Keratinocyte (primary cell): ENCODE data around the gene LSM7. TPM values are rescaled to one million over a fixed set of nuclear protein-coding genes. Genes with fewer than 3 reads are reported as not detected.

Experiments used
- DNase-seq: peaks from one replicate; pipeline ENCODE4 v3.0.0-alpha.2; 2011; ENCODE audit warnings: low read depth, missing footprints, low spot score
- FAIRE-seq: peaks from 2 replicates; lab custom pipeline; 2011; peaks lifted over from hg19 to GRCh38; lab: Jason Lieb, UNC
- H2AFZ ChIP-seq: 2 replicates; pipeline ENCODE4 v1.6.0; 2012; ENCODE audit warnings: low read length, control low read depth, inconsistent platforms; ENCODE audit not compliant: control insufficient read depth
- H3K27ac ChIP-seq: 2 replicates; pipeline ENCODE4 v1.5.1; 2011; ENCODE audit warnings: low read length; ENCODE audit not compliant: control insufficient read depth, insufficient read depth
- H3K27me3 ChIP-seq: 3 replicates; pipeline ENCODE4 v1.6.0; 2011; ENCODE audit warnings: low read length; ENCODE audit not compliant: control insufficient read depth, insufficient read depth; ENCODE audit errors: extremely low read depth
- H3K36me3 ChIP-seq, 2 experiments: 2 replicates in 1 of 2; 3 replicates in 1 of 2; pipeline ENCODE4 v1.5.1; 2011; ENCODE audit warnings: low read length in 2 of 2, mild to moderate bottlenecking in 1 of 2; ENCODE audit not compliant: control insufficient read depth in 2 of 2, insufficient read depth in 2 of 2; ENCODE audit errors: extremely low read depth in 1 of 2
- H3K4me1 ChIP-seq: 3 replicates; pipeline ENCODE4 v1.5.1; 2011; ENCODE audit warnings: low read length; ENCODE audit not compliant: control insufficient read depth, insufficient read depth; ENCODE audit errors: extremely low read depth
- H3K4me2 ChIP-seq: 3 replicates; pipeline ENCODE4 v1.6.0; 2011; ENCODE audit warnings: low read depth, low read length; ENCODE audit not compliant: control insufficient read depth, insufficient read depth; ENCODE audit errors: extremely low read depth
- H3K4me3 ChIP-seq, 3 experiments: fragments of 200-600 bp in 1 of 3; sonication (generic) in 1 of 3; 2 replicates in 2 of 3; 3 replicates in 1 of 3; pipeline ENCODE4 v1.5.1; 2011 to 2016; ENCODE audit warnings: low read length in 3 of 3, mild to moderate bottlenecking in 3 of 3, control low read depth in 2 of 3, inconsistent platforms in 1 of 3, low read depth in 1 of 3, mixed read lengths in 1 of 3, mixed run types in 1 of 3, moderate library complexity in 1 of 3; ENCODE audit not compliant: control insufficient read depth in 2 of 3, insufficient read depth in 2 of 3; ENCODE audit errors: extremely low read depth in 1 of 3
- H3K79me2 ChIP-seq: 2 replicates; pipeline ENCODE4 v1.6.0; 2012; ENCODE audit warnings: low read length; ENCODE audit not compliant: control insufficient read depth, insufficient read depth
- H3K9ac ChIP-seq: 3 replicates; pipeline ENCODE4 v1.6.0; 2011; ENCODE audit warnings: low read length; ENCODE audit not compliant: control insufficient read depth, insufficient read depth; ENCODE audit errors: extremely low read depth
- H3K9me1 ChIP-seq: 3 replicates; pipeline ENCODE4 v1.6.0; 2011; ENCODE audit warnings: low read length; ENCODE audit not compliant: control insufficient read depth, insufficient read depth; ENCODE audit errors: extremely low read depth
- H3K9me3 ChIP-seq: 2 replicates; pipeline ENCODE4 v1.5.1; 2012; ENCODE audit warnings: low read depth, low read length; ENCODE audit not compliant: control insufficient read depth
- H4K20me1 ChIP-seq: 3 replicates; pipeline ENCODE4 v1.6.0; 2011; ENCODE audit warnings: low read length; ENCODE audit not compliant: control insufficient read depth, insufficient read depth; ENCODE audit errors: extremely low read depth
- CTCF ChIP-seq, 3 experiments: IDR thresholded peaks in 1 of 3; conservative IDR thresholded peaks in 1 of 3; optimal IDR thresholded peaks in 1 of 3; 2 replicates in 2 of 3; 3 replicates in 1 of 3; pipeline versions ENCODE3 to v1.5.1; 2011; ENCODE audit warnings: low read length in 3 of 3, mild to moderate bottlenecking in 3 of 3, moderate library complexity in 2 of 3, control low read depth in 1 of 3, inconsistent platforms in 1 of 3; ENCODE audit not compliant: insufficient read depth in 2 of 3; ENCODE audit errors: extremely low read depth in 1 of 3
- EZH2 ChIP-seq: IDR thresholded peaks from one replicate; pipeline ENCODE4 v1.6.1; 2012; ENCODE audit warnings: inconsistent platforms, mild to moderate bottlenecking, low read length, moderate library complexity
- dilution Hi-C: fragments of 300-500 bp; cut with MboI; formaldehyde crosslinking; loops from one replicate; pipeline ENCODE4 v1.7.0; 2020; ENCODE audit warnings: low sequenced_read_pairs; ENCODE audit not compliant: extremely low pct_ligation_motif_present
- polyA plus RNA-seq, 5 experiments: library from polyadenylated mRNA; depleted of rRNA in 3 of 5; stranded (reverse) in 3 of 5; stranded (forward) in 1 of 5; unstranded in 1 of 5; fragments of >200 nt; gene quantifications; 1 replicate in 1 of 5; 2 replicates in 3 of 5; 3 replicates in 1 of 5; pipeline versions ENCODE4 v1.2.1 to v1.2.3, GENCODE V29; 2011 to 2012; ENCODE audit warnings: missing spikeins in 2 of 5, low read depth in 1 of 5, low replicate concordance in 1 of 5

The LSM7 gene
- polyA plus RNA-seq, 1 donor (not counting 4 experiments of a cell fraction or from before 2014, with no cell fraction given) = 243 TPM

GRCh38 chr19:2283835-2284507 is 44.4 kb downstream of the LSM7 start:
- H3K9me3 ChIP-seq = no peaks in the 10 kb centered on the region
- DNase-seq (no peak), FAIRE-seq (no peak)
- H3K79me2 ChIP-seq = no peaks in the 10 kb centered on the region
- no peak overlapping the region for H3K9ac ChIP-seq
- TF ChIP-seq CTCF (optimal IDR thresholded peaks at IDR 0.05 in 1 of 3, IDR thresholded peaks at IDR 0.05 in 1 of 3, conservative IDR thresholded peaks at IDR 0.05 in 1 of 3; ENCODE audit: extremely low read depth in 1 of 3, insufficient read depth in 2 of 3, low read length in 3 of 3) (no peak), EZH2 (no peak)
- H3K9me1 ChIP-seq = no peaks in the 10 kb centered on the region
- no peak overlapping the region for H3K27ac ChIP-seq
- H3K4me3 ChIP-seq = no peak overlapping the region
- dilution Hi-C loops = no loop called here
- no peaks in the 10 kb centered on the region for H3K4me1 ChIP-seq
- no peak overlapping the region for H2AFZ ChIP-seq
- H3K27me3 ChIP-seq = peaks cover 14% of the 10 kb centered on the region
- no peaks in the 10 kb centered on the region for H3K36me3 ChIP-seq
- no peaks in the 10 kb centered on the region for H4K20me1 ChIP-seq
- no peak overlapping the region for H3K4me2 ChIP-seq

GRCh38 chr19:2282862-2283237 is 45.5 kb downstream of the LSM7 start:
- H2AFZ ChIP-seq = no peak overlapping the region
- H3K4me1 ChIP-seq = no peaks in the 10 kb centered on the region
- no peak overlapping the region for H3K9ac ChIP-seq
- no peaks in the 10 kb centered on the region for H3K9me3 ChIP-seq
- no peaks in the 10 kb centered on the region for H3K36me3 ChIP-seq
- H3K4me2 ChIP-seq = no peak overlapping the region
- peaks cover 2% of the 10 kb centered on the region for H3K27me3 ChIP-seq
- TF ChIP-seq EZH2 (no peak), CTCF (optimal IDR thresholded peaks at IDR 0.05 in 1 of 3, IDR thresholded peaks at IDR 0.05 in 1 of 3, conservative IDR thresholded peaks at IDR 0.05 in 1 of 3; ENCODE audit: extremely low read depth in 1 of 3, insufficient read depth in 2 of 3, low read length in 3 of 3) (no peak)
- no peaks in the 10 kb centered on the region for H3K9me1 ChIP-seq
- dilution Hi-C loops = no loop called here
- DNase-seq = no peak
- H3K79me2 ChIP-seq = no peaks in the 10 kb centered on the region
- no peaks in the 10 kb centered on the region for H4K20me1 ChIP-seq
- no peak overlapping the region for H3K4me3 ChIP-seq
- no peak for FAIRE-seq
- no peak overlapping the region for H3K27ac ChIP-seq
